HT-29 (cell line): ENCODE data around the gene BUB1B. TPM values are rescaled to one million over a fixed set of nuclear protein-coding genes. Genes with fewer than 3 reads are reported as not detected.

Experiments used
- DNase-seq: peaks from one replicate; pipeline ENCODE4 v3.0.0-alpha.2; 2015; ENCODE audit warnings: low spot score
- total RNA-seq: library from RNA; depleted of rRNA; stranded (reverse); fragments of >200 nt; shearing (Covaris generic); gene quantifications from 2 replicates; pipeline ENCODE4 v1.2.3, GENCODE V29; 2014

Gene BUB1B
- total RNA-seq, 1 experiment from 2014 or later = 39.8 TPM

GRCh38 chr15:40183636-40184463, 23.0 kb downstream of the BUB1B start:
- DNase-seq = no peak

DNA sequence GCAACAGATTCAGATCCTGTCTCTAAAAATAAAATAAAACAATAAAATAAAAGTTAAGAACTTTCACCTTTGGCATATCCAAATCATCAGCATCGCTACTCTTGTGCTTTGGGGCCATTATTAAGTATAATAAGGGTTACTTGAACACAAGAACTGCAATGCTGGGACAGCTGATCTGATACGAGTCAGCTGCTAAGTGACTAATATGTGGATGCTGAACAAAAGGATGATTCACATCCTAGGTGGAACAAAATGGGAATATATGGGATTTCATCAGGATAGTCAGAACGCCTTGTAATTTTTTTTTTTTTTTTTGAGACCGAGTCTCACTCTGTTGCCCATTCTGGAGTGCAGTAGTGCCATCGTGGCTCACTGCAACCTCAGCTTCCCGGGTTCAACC, 29.7 kb downstream of the BUB1B start:
- no peak for DNase-seq

GRCh38 chr15:40192942-40193341, 32.1 kb downstream of the BUB1B start:
- DNase-seq = no peak

- no peak for DNase-seq
These were observed 36.6 kb downstream of the BUB1B start for GRCh38 chr15:40197434-40197833.

- DNase-seq = no peak
These were observed 37.7 kb downstream of the BUB1B start for GRCh38 chr15:40198355-40199085.

DNA sequence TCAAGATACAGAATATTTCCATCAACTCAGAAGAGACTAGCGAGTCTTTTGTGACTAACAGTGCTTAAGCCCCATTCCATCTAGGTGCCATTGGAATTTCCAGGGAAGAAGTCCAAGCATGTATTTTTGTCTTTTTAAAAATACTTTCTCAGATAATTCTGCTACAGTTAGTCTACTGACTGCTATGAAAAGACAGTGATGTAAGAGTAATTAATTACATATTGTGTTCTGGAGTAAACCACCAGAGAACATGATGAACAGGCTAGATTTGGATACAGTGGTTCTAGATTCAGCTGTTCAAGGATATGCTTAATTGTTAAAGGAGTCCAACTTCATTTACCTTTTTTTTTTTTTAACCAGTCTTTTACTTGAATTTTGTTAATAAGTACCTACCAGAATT, 43.2 kb downstream of the BUB1B start:
- DNase-seq = no peak

GRCh38 chr15:40217166-40217824, 56.4 kb downstream of the BUB1B start:
- DNase-seq = peak; percentile 97

- DNase-seq = no peak
These were observed 58.9 kb downstream of the BUB1B start for GRCh38 chr15:40219801-40220200.

GRCh38 chr15:40222131-40222530, 61.3 kb downstream of the BUB1B start:
- DNase-seq = no peak

DNA sequence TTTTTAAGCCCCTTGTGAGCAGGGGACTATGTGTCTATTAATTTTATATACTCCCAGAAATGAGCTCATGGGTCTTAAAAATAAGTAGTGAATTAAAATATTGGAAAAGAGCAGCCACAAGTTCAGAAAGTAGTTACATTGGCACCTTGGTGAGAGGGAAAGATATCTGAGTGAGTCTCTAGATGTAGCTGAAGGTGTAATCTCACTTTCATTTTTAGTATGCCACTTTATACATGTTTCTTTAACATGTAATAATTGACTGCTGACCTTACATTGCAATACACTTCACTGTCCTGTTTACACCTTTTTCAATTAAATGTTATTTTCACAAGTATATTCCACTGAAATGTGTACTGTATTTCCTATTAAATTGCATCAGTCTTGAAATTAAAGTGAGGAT, 65.9 kb downstream of the BUB1B start:
- DNase-seq = no peak

DNA sequence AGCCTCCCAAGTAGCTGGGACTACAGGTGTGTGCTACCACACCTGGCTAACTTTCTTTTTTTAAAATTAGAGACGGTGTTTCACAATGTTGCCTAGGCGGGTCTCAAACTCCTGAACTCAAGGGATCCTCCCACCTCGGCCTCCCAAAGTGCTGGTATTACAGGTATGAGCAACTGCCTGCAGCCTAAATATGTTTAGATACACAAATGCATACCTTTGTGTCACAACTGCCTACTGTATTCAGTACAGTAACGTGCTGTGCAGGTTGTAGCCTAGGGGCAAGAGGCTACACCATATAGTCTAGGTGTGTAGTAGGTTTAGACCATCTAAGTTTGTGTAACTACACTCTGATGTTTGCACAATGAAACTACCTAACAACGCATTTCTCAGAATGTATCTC, 68.4 kb downstream of the BUB1B start:
- no peak for DNase-seq

- no peak for DNase-seq
These were observed 69.1 kb downstream of the BUB1B start for GRCh38 chr15:40229956-40230355.

- DNase-seq = no peak
These were observed 71.8 kb downstream of the BUB1B start for GRCh38 chr15:40232625-40233070.

DNA sequence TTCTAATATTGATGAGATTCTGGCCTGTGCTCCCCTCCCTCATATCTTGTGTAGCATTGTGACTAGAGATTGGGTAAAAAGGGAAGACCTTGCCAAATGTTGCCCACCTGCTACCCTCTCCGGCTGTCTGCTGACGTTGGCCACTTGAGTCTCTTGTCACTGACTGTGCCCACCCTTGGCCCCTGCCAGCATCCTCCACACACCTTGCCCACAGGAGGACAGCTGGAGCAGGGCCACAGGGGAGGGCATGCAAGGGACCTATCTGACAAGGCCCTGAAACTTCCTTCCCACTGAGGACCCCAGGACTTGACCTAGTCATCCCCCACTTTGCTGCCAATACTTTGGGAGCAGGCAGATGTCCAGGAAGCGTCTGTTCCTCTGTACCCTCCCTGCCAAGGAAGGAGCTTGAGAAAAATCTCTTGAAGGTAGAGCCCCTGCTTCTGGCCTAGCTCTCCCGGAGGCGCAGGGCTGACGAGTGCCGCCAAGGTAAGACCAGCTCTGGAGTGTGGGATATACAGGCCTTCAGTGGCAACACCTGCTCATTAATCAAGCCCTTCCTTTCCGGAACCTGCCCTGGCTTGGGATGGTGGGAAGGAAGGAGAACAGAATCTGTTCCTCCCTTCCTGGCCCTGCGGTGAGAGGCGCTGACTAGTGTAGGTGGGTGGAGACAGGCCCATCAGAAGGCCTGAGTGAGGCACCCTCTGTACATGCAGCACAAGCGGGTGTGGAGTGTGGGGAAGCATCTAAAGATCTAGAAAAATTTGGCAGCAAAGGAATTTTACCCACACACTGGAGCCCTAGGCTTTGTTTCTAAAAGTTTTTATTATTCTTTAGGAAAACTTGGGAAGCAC, 73.1 kb downstream of the BUB1B start:
- DNase-seq = no peak

DNA sequence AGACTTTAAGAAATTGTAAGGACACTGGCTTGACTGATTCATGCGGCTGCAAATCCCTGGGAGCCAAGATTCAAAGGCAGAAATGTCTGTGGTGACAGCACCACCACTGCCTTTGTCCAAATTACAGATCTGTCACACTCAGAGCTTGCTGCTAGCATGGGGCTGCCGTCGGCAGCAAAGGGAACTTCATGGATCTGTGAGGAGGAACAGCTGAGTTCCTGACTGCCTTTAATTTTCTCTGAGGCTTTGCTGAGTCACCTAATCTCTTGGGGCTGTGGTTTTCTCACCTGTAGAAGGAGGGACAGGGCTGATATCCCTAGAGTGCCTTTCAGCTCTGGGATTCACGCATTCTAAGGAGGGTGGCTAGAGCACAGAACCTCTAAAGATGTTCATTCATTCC, 73.9 kb downstream of the BUB1B start:
- DNase-seq = no peak

DNA sequence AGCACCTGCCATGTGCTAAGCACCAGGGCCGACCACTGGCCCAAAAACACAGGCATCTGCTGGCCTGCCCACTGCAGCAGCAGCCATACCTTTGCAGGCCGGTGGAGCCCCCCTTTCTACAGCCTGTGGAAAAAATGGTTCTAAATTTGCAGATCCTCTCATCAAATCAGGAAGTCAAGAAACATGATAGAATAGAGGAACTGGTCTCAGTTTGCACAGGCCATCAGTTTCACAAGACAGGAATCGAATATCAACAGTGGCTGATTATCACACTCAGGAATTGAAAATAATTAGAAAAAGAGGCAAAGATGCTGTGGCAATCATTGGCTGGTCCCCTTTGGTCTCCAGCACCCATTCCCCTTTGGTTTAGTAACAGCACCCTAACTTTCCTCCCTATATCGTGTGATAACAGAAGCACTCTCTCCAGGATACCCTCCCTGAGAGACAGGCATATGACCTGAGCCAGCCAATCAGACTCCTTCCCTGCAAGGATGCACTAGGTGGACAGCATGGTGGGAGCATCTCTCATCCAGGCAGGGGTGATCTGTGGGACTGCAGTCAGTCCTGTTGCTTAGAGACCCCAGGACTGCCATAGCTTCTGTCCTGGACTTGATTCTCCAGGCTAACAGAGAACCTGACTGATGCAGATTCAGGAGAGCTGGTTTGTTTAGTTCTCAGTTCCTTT, 74.5 kb downstream of the BUB1B start:
- no peak for DNase-seq

- DNase-seq = peak; percentile 92
These were observed 77.9 kb downstream of the BUB1B start, which contains the start of gene PAK6 for GRCh38 chr15:40238532-40239403. TSS of gene PAK6 (plus strand) at chr15:40239063. CDS start at chr15:40264786, 25,723 bp downstream.

DNA sequence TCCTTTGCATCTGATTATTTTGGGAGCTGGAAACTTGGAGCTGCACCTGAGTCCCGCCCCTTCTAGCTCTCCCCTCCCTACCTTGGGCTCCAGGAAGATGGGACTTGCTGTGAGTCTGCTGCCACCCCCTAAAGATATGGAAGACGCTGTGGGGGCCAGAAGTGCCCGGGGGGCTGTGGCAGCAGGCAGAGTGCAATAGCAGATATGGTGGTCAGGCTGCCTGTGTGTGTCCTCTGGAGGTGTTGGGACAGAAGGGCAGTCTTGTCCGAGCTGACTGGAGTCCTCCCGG, 78.5 kb downstream of the BUB1B start:
- DNase-seq = no peak

DNA sequence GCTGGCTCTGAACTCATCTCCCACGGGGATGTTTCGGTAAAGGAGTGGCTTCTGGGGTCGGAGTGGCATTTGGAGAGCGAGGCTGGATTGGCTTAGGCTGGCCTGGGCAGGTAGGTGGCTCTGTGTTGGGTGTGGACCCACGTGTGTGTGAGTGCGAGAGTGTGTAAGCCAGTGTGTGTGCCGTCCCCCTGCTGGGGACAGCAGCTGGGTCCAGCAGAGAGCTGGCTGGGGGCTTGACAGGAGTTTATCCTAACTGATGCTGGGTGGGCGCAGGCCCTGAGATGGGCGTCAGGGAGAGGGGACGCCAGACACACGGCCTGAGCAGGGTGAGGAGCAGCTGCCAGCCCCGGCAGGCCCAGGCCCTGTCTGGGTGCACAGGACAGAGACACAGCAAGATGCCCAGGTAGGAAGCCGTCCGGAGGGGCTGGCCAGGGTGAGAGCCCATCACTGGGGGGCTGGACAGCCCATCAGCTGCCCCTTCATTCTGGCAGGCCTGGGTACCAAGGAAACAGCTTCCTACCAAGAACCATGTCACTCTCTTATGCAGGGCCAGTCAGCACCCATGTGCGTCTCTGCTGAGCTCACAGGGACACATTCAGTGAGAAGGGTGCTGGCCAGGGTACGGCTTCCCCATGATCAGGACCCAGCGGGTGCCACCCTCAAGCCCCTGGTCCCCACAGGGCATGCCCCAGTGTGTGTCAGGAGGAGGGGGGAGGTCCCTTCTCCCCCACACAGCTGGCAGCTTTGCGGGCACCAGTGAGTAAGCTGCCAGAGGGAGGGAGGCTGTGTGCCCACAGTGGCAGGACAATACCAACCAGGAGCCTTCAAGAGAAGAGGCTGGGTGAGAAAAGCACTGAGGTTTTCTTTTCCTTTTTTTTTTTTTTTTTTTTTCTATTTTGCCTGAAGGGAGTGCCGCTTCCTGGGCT, 79.1 kb downstream of the BUB1B start:
- no peak for DNase-seq
